ENCODE results near the gene UBFD1.
A peak's percentile ranks its signal among the peaks of the same experiment; 100 is the strongest.
"Not testable (repeated sequence)": the region's sequence is repeated elsewhere in the genome, so short reads cannot be mapped to it uniquely, and the experiment has no call there.

UBFD1 gene

DNA sequence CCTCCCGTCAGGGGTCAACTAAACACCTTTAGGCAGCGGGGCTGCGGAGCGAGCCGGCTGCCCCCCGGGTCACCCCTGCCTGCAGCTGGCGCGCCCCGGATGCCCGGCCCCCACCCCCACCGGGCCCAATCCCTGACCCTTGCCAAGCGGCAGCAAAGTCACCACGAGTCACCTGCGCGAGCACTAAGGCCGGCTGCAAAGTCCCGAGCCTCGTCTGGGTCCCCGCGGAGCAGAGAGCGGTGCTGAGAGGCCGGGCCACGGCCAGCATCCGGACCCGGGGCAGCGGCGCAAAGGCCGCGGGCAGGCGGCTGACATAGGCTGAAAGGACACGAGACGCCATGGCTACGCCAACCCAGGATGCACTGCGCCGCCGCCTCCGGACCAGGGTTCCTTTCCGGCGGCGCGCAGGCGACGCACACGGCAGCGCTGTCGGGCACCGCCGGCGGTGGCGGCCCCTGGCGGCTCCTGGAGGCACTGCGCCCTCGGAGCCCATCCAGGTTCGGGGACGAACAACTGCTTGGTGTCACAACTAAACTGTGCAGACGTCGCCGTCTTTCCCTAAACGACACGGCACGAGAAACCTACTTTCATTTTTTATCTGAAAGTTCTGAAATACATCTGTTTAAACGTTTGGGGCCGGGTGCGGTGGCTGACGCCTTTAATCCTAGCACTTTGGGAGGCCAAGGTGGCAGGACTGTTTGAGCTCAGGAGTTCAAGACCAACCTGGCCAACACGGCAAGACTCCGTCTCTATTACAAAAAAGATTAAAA, 38.6 kb downstream of the UBFD1 start, which contains the start of gene NDUFAB1:
TSS of gene NDUFAB1 (minus strand) at position 366 of the 770 bp plus-strand sequence. CDS start at position 340, 26 bp downstream.
- peak; percentile 95 for DNase-seq (ENCODE audit: low spot score)
- in situ Hi-C loops (cut with MboI; ENCODE audit: low sequenced_read_pairs, unreplicated experiment): no loop called here
- peak; percentile 100 for TF ChIP-seq CTCF (IDR thresholded peaks at IDR 0.05; ENCODE audit: borderline replicate concordance, control extremely low read depth, extremely low read depth, insufficient read depth, missing control alignments)

DNA sequence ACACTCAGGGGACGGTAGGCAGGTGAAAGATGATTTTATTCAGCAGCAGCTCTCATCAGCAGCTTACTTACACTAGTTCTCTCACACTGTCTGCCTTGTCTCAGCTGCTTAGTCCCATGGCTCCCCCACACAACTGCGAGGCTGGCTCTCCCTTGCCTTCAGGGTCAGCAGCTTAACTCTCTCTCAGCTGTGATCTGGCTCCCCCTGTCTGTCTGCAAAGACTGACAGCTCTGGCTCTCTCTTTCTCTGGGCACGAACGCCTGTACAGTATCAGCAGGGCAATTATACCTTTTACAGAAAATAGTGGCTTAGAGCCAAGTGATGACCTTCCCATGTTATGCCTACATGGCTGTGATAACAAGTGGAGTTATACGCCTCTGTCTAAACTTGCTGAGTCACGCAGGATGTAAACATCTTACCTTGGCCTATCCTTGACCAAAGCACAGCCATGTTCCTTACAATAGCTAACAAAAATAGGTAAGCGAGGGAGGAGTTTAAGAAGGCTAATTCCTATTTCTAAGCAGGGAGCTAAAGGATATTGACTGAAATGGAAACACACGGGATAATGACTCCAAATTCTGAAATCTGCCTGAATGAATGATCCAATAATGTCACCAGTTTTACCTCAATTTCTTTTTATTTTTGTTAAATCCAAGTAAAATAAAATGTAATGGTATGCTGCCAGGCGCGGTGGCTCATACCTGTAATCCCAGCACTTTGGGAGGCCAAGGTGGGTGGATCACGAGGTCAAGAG, 39.7 kb downstream of the UBFD1 start:
- TF ChIP-seq CTCF (IDR thresholded peaks at IDR 0.05; ENCODE audit: borderline replicate concordance, control extremely low read depth, extremely low read depth, insufficient read depth, missing control alignments): peak; percentile 45
- DNase-seq (ENCODE audit: low spot score): peak; percentile 49
- in situ Hi-C loops (cut with MboI; ENCODE audit: low sequenced_read_pairs, unreplicated experiment): no loop called here

- no peak for TF ChIP-seq CTCF (IDR thresholded peaks at IDR 0.05; ENCODE audit: borderline replicate concordance, control extremely low read depth, extremely low read depth, insufficient read depth, missing control alignments)
- no peak for DNase-seq (ENCODE audit: low spot score)
- in situ Hi-C loops (cut with MboI; ENCODE audit: low sequenced_read_pairs, unreplicated experiment): no loop called here
Measured at GRCh38 chr16:23607726-23608125, 50.2 kb downstream of the UBFD1 start.

DNA sequence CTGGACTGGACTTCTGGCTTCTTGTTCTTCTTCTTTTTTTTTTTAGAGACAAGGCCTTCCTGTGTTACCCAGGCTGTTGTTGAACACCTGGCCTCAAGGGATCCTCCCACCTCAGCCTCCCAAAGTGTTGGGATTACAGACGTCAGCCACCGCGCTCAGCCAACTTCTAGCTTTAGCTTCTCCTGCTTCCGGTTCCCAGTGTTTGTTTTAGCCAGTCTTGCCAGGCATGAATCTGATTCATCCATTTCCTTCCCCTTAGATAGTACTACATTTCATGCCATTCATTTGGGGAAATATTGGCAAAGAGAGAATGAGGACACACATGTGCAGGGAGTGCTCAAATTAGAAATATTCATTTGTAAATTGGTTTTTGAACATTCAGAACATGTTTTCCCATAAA, 50.7 kb downstream of the UBFD1 start:
- in situ Hi-C loops (cut with MboI; ENCODE audit: low sequenced_read_pairs, unreplicated experiment): no loop called here
- no peak for DNase-seq (ENCODE audit: low spot score)
- no peak for TF ChIP-seq CTCF (IDR thresholded peaks at IDR 0.05; ENCODE audit: borderline replicate concordance, control extremely low read depth, extremely low read depth, insufficient read depth, missing control alignments)

DNA sequence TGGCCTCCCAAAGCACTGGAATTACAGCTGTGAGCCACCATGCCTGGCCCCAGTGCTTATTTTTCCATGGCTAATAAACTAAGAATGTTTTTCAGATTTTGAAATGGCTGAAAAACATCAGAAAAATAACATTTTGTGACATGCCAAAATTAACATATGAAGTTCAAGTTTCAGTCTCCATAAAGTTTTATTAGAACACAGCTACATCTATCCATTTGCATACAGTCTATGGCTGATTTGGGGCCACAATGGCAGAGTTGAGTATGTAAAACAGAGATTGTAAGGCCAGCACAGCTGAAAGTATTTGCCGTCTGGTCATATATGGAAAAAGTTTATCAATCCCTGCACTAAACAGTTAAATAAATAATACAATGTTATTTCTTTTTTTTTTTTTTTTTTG, 52.4 kb downstream of the UBFD1 start:
- in situ Hi-C loops (cut with MboI; ENCODE audit: low sequenced_read_pairs, unreplicated experiment): no loop called here
- no peak for DNase-seq (ENCODE audit: low spot score)
- no peak for TF ChIP-seq CTCF (IDR thresholded peaks at IDR 0.05; ENCODE audit: borderline replicate concordance, control extremely low read depth, extremely low read depth, insufficient read depth, missing control alignments)

GRCh38 chr16:23610905-23611304, 53.4 kb downstream of the UBFD1 start:
- in situ Hi-C loops (cut with MboI; ENCODE audit: low sequenced_read_pairs, unreplicated experiment): not testable (repeated sequence)

DNA sequence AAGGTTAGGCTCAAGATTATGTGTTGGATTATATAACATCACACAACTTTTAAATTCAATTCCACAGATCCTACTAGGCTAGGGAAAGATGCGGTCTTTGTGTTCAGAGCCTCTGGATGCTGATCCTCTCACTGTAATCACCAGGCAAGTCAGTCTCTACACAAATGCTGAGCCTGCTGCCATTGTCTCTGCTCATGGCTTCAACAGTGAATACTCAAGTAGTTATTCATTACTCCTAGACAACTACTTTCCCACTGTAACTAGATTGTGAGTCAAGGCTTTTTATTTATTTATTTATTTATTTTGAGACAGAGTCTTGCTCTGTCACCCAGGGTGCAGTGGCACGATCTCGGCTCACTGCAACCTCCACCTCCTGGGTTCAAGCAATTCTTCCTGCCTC, 54.4 kb downstream of the UBFD1 start:
- DNase-seq (ENCODE audit: low spot score): no peak
- TF ChIP-seq CTCF (IDR thresholded peaks at IDR 0.05; ENCODE audit: borderline replicate concordance, control extremely low read depth, extremely low read depth, insufficient read depth, missing control alignments): no peak
- in situ Hi-C loops (cut with MboI; ENCODE audit: low sequenced_read_pairs, unreplicated experiment): no loop called here

More at GRCh38 chr16:23610905-23611304, 53.4 kb downstream of the UBFD1 start:
- not testable (repeated sequence) for DNase-seq (ENCODE audit: low spot score)

Data from GM13976 (cell line).